Measurements from ENCODE around the gene CWC27.
"Not testable (repeated sequence)": the region's sequence is repeated elsewhere in the genome, so short reads cannot be mapped to it uniquely, and the experiment has no call there.

Gene CWC27

GRCh38 chr5:64923151-64923685 is 154.5 kb downstream of the CWC27 start:
- no peaks in the 10 kb centered on the region for H3K27me3 ChIP-seq (ENCODE audit: insufficient read depth, low read length)
- H3K4me1 ChIP-seq (ENCODE audit: insufficient read depth, low read length) = peaks cover 5% of the 10 kb centered on the region; the same call in 1 of the 2 replicates
- no peaks in the 10 kb centered on the region for H3K36me3 ChIP-seq (ENCODE audit: insufficient read depth, low read length)
- H3K27ac ChIP-seq (ENCODE audit: low read depth, low read length) = no peak overlapping the region
- H3K9me3 ChIP-seq (ENCODE audit: insufficient read depth, low read depth, low read length) = peaks cover 20% of the 10 kb centered on the region
- 90% methylated on average over 6 of the region's 6 CpGs for WGBS
- no peak overlapping the region; the same call in 1 of the 2 replicates for H3K9ac ChIP-seq (ENCODE audit: low read depth, low read length)
- no peak overlapping the region for H3K4me3 ChIP-seq (ENCODE audit: low read length)

- 100% methylated on average over 1 of the region's 1 CpG for WGBS
- H3K4me3 ChIP-seq (ENCODE audit: low read length) = no peak overlapping the region
- H3K27ac ChIP-seq (ENCODE audit: low read depth, low read length) = no peak overlapping the region
- H3K9me3 ChIP-seq (ENCODE audit: insufficient read depth, low read depth, low read length) = peaks cover 10% of the 10 kb centered on the region
- H3K4me1 ChIP-seq (ENCODE audit: insufficient read depth, low read length) = peaks cover 5% of the 10 kb centered on the region; the same call in 1 of the 2 replicates
- H3K27me3 ChIP-seq (ENCODE audit: insufficient read depth, low read length) = no peaks in the 10 kb centered on the region
- no peak overlapping the region for H3K9ac ChIP-seq (ENCODE audit: low read depth, low read length)
- no peaks in the 10 kb centered on the region for H3K36me3 ChIP-seq (ENCODE audit: insufficient read depth, low read length)
Measured at GRCh38 chr5:64925123-64925522, 156.4 kb downstream of the CWC27 start.

GRCh38 chr5:64929833-64930232 is 161.1 kb downstream of the CWC27 start:
- H3K27ac ChIP-seq (ENCODE audit: low read depth, low read length) = no peak overlapping the region
- no peaks in the 10 kb centered on the region for H3K9me3 ChIP-seq (ENCODE audit: insufficient read depth, low read depth, low read length)
- no CpG with 5 or more reads among the region's 1 CpG for WGBS
- H3K27me3 ChIP-seq (ENCODE audit: insufficient read depth, low read length) = no peaks in the 10 kb centered on the region
- H3K9ac ChIP-seq (ENCODE audit: low read depth, low read length) = no peak overlapping the region
- H3K4me1 ChIP-seq (ENCODE audit: insufficient read depth, low read length) = no peaks in the 10 kb centered on the region
- no peak overlapping the region for H3K4me3 ChIP-seq (ENCODE audit: low read length)
- H3K36me3 ChIP-seq (ENCODE audit: insufficient read depth, low read length) = no peaks in the 10 kb centered on the region

DNA sequence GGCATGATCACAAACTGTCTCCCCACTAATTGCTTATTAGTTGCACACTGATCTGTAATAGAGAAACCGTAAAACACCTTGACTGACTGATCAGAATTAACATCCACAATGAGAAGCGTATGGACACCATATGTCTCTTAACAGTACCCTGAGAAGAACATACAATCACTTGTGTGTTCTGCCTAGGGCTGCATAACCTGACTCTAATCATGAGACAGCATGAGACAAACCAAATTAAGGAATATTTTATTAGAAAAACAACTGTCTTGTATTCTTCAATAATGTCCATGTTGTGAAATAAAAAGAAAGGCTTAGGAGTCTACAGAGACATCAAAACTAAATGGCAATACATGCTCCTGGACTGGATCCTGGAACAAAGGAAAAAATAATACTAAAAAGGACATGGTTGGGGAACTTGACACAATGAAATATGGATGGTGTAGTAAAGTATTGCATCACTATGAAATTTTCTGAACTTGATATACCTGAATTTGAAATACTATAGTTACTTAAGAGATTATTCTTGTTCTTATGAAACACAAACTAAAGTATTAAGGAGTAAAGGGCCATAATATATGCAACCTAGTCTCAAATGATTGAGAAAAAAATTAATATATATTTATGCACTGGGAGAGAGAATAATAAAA is 162.1 kb downstream of the CWC27 start:
- no peaks in the 10 kb centered on the region for H3K36me3 ChIP-seq (ENCODE audit: insufficient read depth, low read length)
- no peaks in the 10 kb centered on the region for H3K27me3 ChIP-seq (ENCODE audit: insufficient read depth, low read length)
- no peak overlapping the region for H3K27ac ChIP-seq (ENCODE audit: low read depth, low read length)
- H3K9ac ChIP-seq (ENCODE audit: low read depth, low read length) = no peak overlapping the region
- no peak overlapping the region for H3K4me3 ChIP-seq (ENCODE audit: low read length)
- H3K4me1 ChIP-seq (ENCODE audit: insufficient read depth, low read length) = no peaks in the 10 kb centered on the region
- no peaks in the 10 kb centered on the region for H3K9me3 ChIP-seq (ENCODE audit: insufficient read depth, low read depth, low read length)
- WGBS = 94% methylated on average over 2 of the region's 2 CpGs

DNA sequence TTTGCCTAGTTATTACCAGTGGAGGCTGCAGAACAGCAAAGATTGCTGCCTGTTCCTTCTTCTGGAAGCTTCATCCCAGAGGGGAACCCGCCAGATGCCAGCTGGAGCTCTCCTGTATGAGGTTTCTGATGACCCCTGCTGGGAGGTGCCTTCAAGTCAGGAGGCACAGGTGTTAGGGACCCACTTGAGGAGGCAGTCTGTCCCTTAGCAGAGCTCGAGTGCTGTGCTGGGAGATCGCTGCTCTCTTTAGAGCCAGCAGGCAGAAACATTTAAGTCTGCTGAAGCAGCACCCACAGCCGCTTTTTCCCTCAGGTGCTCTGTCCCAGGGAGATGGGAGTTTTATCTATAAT is 170.7 kb downstream of the CWC27 start:
- not testable (repeated sequence) for H3K9ac ChIP-seq (ENCODE audit: low read depth, low read length); H3K36me3 ChIP-seq (ENCODE audit: insufficient read depth, low read length); H3K27ac ChIP-seq (ENCODE audit: low read depth, low read length); H3K27me3 ChIP-seq (ENCODE audit: insufficient read depth, low read length); H3K4me1 ChIP-seq (ENCODE audit: insufficient read depth, low read length); H3K9me3 ChIP-seq (ENCODE audit: insufficient read depth, low read depth, low read length)
- WGBS = 64% methylated on average over 4 of the region's 4 CpGs
- peak overlapping the region; percentile 28; the same call in 1 of the 2 replicates for H3K4me3 ChIP-seq (ENCODE audit: low read length)

GRCh38 chr5:64939772-64940510 is 171.2 kb downstream of the CWC27 start:
- 42% methylated on average over 17 of the region's 17 CpGs for WGBS
- Histone ChIP-seq H3K4me1 (ENCODE audit: insufficient read depth, low read length) (peaks cover 3% of the 10 kb centered on the region; the same call in 1 of the 2 replicates), H3K27me3 (ENCODE audit: insufficient read depth, low read length) (no peaks in the 10 kb centered on the region), H3K9me3 (ENCODE audit: insufficient read depth, low read depth, low read length) (no peaks in the 10 kb centered on the region), H3K9ac (ENCODE audit: low read depth, low read length) (no peak overlapping the region), H3K27ac (ENCODE audit: low read depth, low read length) (peak overlapping the region; percentile 43; the same call in 1 of the 2 replicates), H3K4me3 (ENCODE audit: low read length) (peak overlapping the region; percentile 28), H3K36me3 (ENCODE audit: insufficient read depth, low read length) (no peaks in the 10 kb centered on the region)

GRCh38 chr5:64942460-64942859 is 173.7 kb downstream of the CWC27 start:
- over 99% methylated on average over 4 of the region's 4 CpGs for WGBS
- Histone ChIP-seq H3K27me3 (ENCODE audit: insufficient read depth, low read length) (no peaks in the 10 kb centered on the region), H3K36me3 (ENCODE audit: insufficient read depth, low read length) (no peaks in the 10 kb centered on the region), H3K4me3 (ENCODE audit: low read length) (no peak overlapping the region), H3K9me3 (ENCODE audit: insufficient read depth, low read depth, low read length) (no peaks in the 10 kb centered on the region), H3K9ac (ENCODE audit: low read depth, low read length) (no peak overlapping the region), H3K4me1 (ENCODE audit: insufficient read depth, low read length) (peaks cover 3% of the 10 kb centered on the region; the same call in 1 of the 2 replicates), H3K27ac (ENCODE audit: low read depth, low read length) (no peak overlapping the region)

DNA sequence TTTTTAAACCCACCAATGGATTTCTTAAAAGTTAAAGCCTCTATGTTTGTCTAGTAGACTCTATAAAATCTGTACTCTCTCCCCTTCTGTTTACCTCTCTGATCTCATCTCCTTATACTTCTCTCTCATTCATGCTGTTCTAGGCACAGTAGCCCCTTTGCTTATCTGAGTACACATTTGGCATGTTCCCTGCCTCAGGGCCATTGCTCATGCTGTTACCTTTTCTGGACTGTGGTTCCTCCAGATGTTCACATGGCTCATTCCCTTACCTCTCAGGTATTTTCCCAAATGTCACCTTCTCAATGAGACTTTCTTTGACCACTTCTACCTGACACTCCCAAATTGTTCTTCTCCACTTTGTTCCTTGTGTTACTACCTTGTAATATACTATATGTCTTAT is 176.1 kb downstream of the CWC27 start:
- no peak overlapping the region for H3K9ac ChIP-seq (ENCODE audit: low read depth, low read length)
- no peaks in the 10 kb centered on the region for H3K9me3 ChIP-seq (ENCODE audit: insufficient read depth, low read depth, low read length)
- H3K27ac ChIP-seq (ENCODE audit: low read depth, low read length) = no peak overlapping the region
- H3K4me3 ChIP-seq (ENCODE audit: low read length) = no peak overlapping the region
- no peaks in the 10 kb centered on the region for H3K27me3 ChIP-seq (ENCODE audit: insufficient read depth, low read length)
- H3K4me1 ChIP-seq (ENCODE audit: insufficient read depth, low read length) = peaks cover 2% of the 10 kb centered on the region; the same call in 1 of the 2 replicates
- H3K36me3 ChIP-seq (ENCODE audit: insufficient read depth, low read length) = no peaks in the 10 kb centered on the region

DNA sequence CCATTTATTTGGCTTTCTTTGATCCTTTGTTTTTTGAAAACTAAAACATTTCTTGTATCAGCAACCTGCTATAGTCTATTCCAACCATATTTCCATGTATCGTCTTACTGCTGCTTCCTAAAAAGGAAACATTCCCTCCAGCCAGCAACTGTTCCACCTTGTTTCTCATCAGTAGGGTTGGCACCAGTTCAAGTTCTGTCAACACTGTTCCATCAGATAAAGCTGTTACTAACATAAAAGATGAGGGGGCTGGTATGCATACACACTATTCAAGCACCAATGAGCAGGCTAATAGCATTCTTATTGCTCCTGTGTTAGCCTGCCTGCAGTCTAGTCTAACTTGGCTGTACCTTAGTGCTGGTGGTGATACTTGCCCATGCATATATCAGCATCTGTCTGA is 178.3 kb downstream of the CWC27 start:
- H3K9me3 ChIP-seq (ENCODE audit: insufficient read depth, low read depth, low read length) = no peaks in the 10 kb centered on the region
- H3K27ac ChIP-seq (ENCODE audit: low read depth, low read length) = no peak overlapping the region
- H3K4me3 ChIP-seq (ENCODE audit: low read length) = no peak overlapping the region
- no peaks in the 10 kb centered on the region for H3K36me3 ChIP-seq (ENCODE audit: insufficient read depth, low read length)
- H3K9ac ChIP-seq (ENCODE audit: low read depth, low read length) = no peak overlapping the region
- 92% methylated on average over 1 of the region's 1 CpG for WGBS
- H3K27me3 ChIP-seq (ENCODE audit: insufficient read depth, low read length) = no peaks in the 10 kb centered on the region
- H3K4me1 ChIP-seq (ENCODE audit: insufficient read depth, low read length) = no peaks in the 10 kb centered on the region

DNA sequence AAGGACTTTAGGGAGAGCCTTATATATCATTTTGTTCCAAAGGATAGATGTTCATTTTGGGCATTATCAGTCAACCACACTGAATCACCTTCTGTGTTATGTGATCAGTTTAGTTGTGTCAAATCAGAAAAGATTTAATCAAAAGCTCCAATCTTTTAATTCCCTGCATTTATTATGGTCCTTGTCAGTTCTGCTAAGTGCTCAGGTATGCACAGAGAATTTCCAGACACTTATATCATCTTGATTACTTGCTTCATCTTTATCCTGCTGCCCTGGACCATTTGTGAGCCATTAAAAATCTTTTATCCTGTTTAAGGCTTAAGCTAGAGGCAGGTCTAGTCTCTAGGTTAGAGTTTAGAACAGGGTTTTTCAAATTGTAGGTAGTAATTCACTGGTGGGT is 179.1 kb downstream of the CWC27 start:
- no peak overlapping the region for H3K4me3 ChIP-seq (ENCODE audit: low read length)
- H3K27ac ChIP-seq (ENCODE audit: low read depth, low read length) = no peak overlapping the region
- H3K27me3 ChIP-seq (ENCODE audit: insufficient read depth, low read length) = no peaks in the 10 kb centered on the region
- H3K9ac ChIP-seq (ENCODE audit: low read depth, low read length) = no peak overlapping the region
- no peaks in the 10 kb centered on the region for H3K4me1 ChIP-seq (ENCODE audit: insufficient read depth, low read length)
- H3K9me3 ChIP-seq (ENCODE audit: insufficient read depth, low read depth, low read length) = no peaks in the 10 kb centered on the region
- no peaks in the 10 kb centered on the region for H3K36me3 ChIP-seq (ENCODE audit: insufficient read depth, low read length)

- no peak overlapping the region for H3K4me3 ChIP-seq (ENCODE audit: low read length)
- no peaks in the 10 kb centered on the region for H3K27me3 ChIP-seq (ENCODE audit: insufficient read depth, low read length)
- no peaks in the 10 kb centered on the region for H3K9me3 ChIP-seq (ENCODE audit: insufficient read depth, low read depth, low read length)
- H3K9ac ChIP-seq (ENCODE audit: low read depth, low read length) = no peak overlapping the region
- no peak overlapping the region for H3K27ac ChIP-seq (ENCODE audit: low read depth, low read length)
- no peaks in the 10 kb centered on the region for H3K4me1 ChIP-seq (ENCODE audit: insufficient read depth, low read length)
- no peaks in the 10 kb centered on the region for H3K36me3 ChIP-seq (ENCODE audit: insufficient read depth, low read length)
- whole genome bisulfite sequencing = 93% methylated on average over 3 of the region's 3 CpGs
Measured at GRCh38 chr5:64949331-64949730, 180.6 kb downstream of the CWC27 start.

All from HUES64 (cell line).